Measurements from ENCODE around the gene NDUFS3. TPM values are rescaled to one million over a fixed set of nuclear protein-coding genes. Genes with fewer than 3 reads are reported as not detected.
A peak's percentile ranks its signal among the peaks of the same experiment; 100 is the strongest.
"Not testable (repeated sequence)": the region's sequence is repeated elsewhere in the genome, so short reads cannot be mapped to it uniquely, and the experiment has no call there.

The NDUFS3 gene
- polyA plus RNA-seq, 1 donor (not counting 4 experiments of a cell fraction or from before 2014, with no cell fraction given) = 119 TPM

GRCh38 chr11:47553406-47553743, 25.5 kb upstream of the NDUFS3 start:
- no peak for FAIRE-seq
- Histone ChIP-seq H3K4me2 (ENCODE audit: control insufficient read depth, extremely low read depth, insufficient read depth, low read depth, low read length) (peak overlapping the region; percentile 60), H3K4me1 (ENCODE audit: control insufficient read depth, extremely low read depth, insufficient read depth, low read length) (peaks cover 21% of the 10 kb centered on the region), H3K9me1 (ENCODE audit: control insufficient read depth, extremely low read depth, insufficient read depth, low read length) (no peaks in the 10 kb centered on the region), H3K27ac (ENCODE audit: control insufficient read depth, insufficient read depth, low read length) (peak overlapping the region; percentile 96), H3K4me3 (ENCODE audit: control insufficient read depth in 2 of 3, extremely low read depth in 1 of 3, insufficient read depth in 2 of 3, low read depth in 1 of 3, low read length in 3 of 3) (peak overlapping the region; percentile 60 to 97 (median 89)), H3K27me3 (ENCODE audit: control insufficient read depth, extremely low read depth, insufficient read depth, low read length) (no peaks in the 10 kb centered on the region), H3K79me2 (ENCODE audit: control insufficient read depth, insufficient read depth, low read length) (peaks cover 44% of the 10 kb centered on the region), H3K36me3 (ENCODE audit: control insufficient read depth in 2 of 2, extremely low read depth in 1 of 2, insufficient read depth in 2 of 2, low read length in 2 of 2) (no peaks in the 10 kb centered on the region), H2AFZ (ENCODE audit: control insufficient read depth, low read length) (peak overlapping the region; percentile 56), H4K20me1 (ENCODE audit: control insufficient read depth, extremely low read depth, insufficient read depth, low read length) (no peaks in the 10 kb centered on the region), H3K9me3 (ENCODE audit: control insufficient read depth, low read depth, low read length) (no peaks in the 10 kb centered on the region), H3K9ac (ENCODE audit: control insufficient read depth, extremely low read depth, insufficient read depth, low read length) (peak overlapping the region; percentile 43)
- TF ChIP-seq EZH2 (IDR thresholded peaks at IDR 0.05; ENCODE audit: low read length) (no peak), CTCF (optimal IDR thresholded peaks at IDR 0.05 in 1 of 3, IDR thresholded peaks at IDR 0.05 in 1 of 3, conservative IDR thresholded peaks at IDR 0.05 in 1 of 3; ENCODE audit: extremely low read depth in 1 of 3, insufficient read depth in 2 of 3, low read length in 3 of 3) (no peak)
- dilution Hi-C loops (cut with MboI; ENCODE audit: extremely low pct_ligation_motif_present, low sequenced_read_pairs) = no loop called here
- no peak for DNase-seq (ENCODE audit: low read depth, low spot score)

- H3K79me2 ChIP-seq (ENCODE audit: control insufficient read depth, insufficient read depth, low read length); H3K27me3 ChIP-seq (ENCODE audit: control insufficient read depth, extremely low read depth, insufficient read depth, low read length); H2AFZ ChIP-seq (ENCODE audit: control insufficient read depth, low read length); H3K36me3 ChIP-seq (ENCODE audit: control insufficient read depth in 2 of 2, extremely low read depth in 1 of 2, insufficient read depth in 2 of 2, low read length in 2 of 2); FAIRE-seq; DNase-seq (ENCODE audit: low read depth, low spot score); H4K20me1 ChIP-seq (ENCODE audit: control insufficient read depth, extremely low read depth, insufficient read depth, low read length); H3K27ac ChIP-seq (ENCODE audit: control insufficient read depth, insufficient read depth, low read length); H3K9me3 ChIP-seq (ENCODE audit: control insufficient read depth, low read depth, low read length); H3K4me2 ChIP-seq (ENCODE audit: control insufficient read depth, extremely low read depth, insufficient read depth, low read depth, low read length); H3K4me3 ChIP-seq (ENCODE audit: control insufficient read depth in 2 of 3, extremely low read depth in 1 of 3, insufficient read depth in 2 of 3, low read depth in 1 of 3, low read length in 3 of 3); H3K4me1 ChIP-seq (ENCODE audit: control insufficient read depth, extremely low read depth, insufficient read depth, low read length); H3K9ac ChIP-seq (ENCODE audit: control insufficient read depth, extremely low read depth, insufficient read depth, low read length); dilution Hi-C loops (cut with MboI; ENCODE audit: extremely low pct_ligation_motif_present, low sequenced_read_pairs); H3K9me1 ChIP-seq (ENCODE audit: control insufficient read depth, extremely low read depth, insufficient read depth, low read length): not testable (repeated sequence)
These were observed 21.9 kb upstream of the NDUFS3 start for GRCh38 chr11:47557004-47557403.

DNA sequence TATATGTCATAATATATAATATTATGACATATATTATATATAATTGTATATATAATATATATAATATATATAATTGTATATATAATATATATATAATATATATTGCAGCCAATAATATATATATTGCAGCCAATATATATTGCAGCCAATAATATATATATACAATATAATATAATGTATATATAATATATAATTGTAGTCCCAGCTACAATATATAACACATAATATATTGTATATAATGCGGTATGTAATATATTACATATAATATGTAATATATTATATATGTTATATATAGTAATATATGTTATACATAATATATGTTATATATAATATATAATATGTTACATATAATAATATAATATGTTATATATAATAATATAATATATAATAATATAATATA, 20.2 kb upstream of the NDUFS3 start:
- dilution Hi-C loops (cut with MboI; ENCODE audit: extremely low pct_ligation_motif_present, low sequenced_read_pairs) = no loop called here
- no peak overlapping the region for H3K27ac ChIP-seq (ENCODE audit: control insufficient read depth, insufficient read depth, low read length)

More for the DNA sequence above, 20.2 kb upstream of the NDUFS3 start:
- Histone ChIP-seq H3K9me1 (ENCODE audit: control insufficient read depth, extremely low read depth, insufficient read depth, low read length) (no peaks in the 10 kb centered on the region), H3K9me3 (ENCODE audit: control insufficient read depth, low read depth, low read length) (no peaks in the 10 kb centered on the region), H3K36me3 (ENCODE audit: control insufficient read depth in 2 of 2, extremely low read depth in 1 of 2, insufficient read depth in 2 of 2, low read length in 2 of 2) (no peaks in the 10 kb centered on the region), H3K27me3 (ENCODE audit: control insufficient read depth, extremely low read depth, insufficient read depth, low read length) (no peaks in the 10 kb centered on the region), H3K9ac (ENCODE audit: control insufficient read depth, extremely low read depth, insufficient read depth, low read length) (no peak overlapping the region), H3K79me2 (ENCODE audit: control insufficient read depth, insufficient read depth, low read length) (no peaks in the 10 kb centered on the region), H3K4me1 (ENCODE audit: control insufficient read depth, extremely low read depth, insufficient read depth, low read length) (peaks cover under 1% of the 10 kb centered on the region), H3K4me3 (ENCODE audit: control insufficient read depth in 2 of 3, extremely low read depth in 1 of 3, insufficient read depth in 2 of 3, low read depth in 1 of 3, low read length in 3 of 3) (no peak overlapping the region), H3K4me2 (ENCODE audit: control insufficient read depth, extremely low read depth, insufficient read depth, low read depth, low read length) (no peak overlapping the region), H2AFZ (ENCODE audit: control insufficient read depth, low read length) (no peak overlapping the region), H4K20me1 (ENCODE audit: control insufficient read depth, extremely low read depth, insufficient read depth, low read length) (no peaks in the 10 kb centered on the region)
- TF ChIP-seq CTCF (optimal IDR thresholded peaks at IDR 0.05 in 1 of 3, IDR thresholded peaks at IDR 0.05 in 1 of 3, conservative IDR thresholded peaks at IDR 0.05 in 1 of 3; ENCODE audit: extremely low read depth in 1 of 3, insufficient read depth in 2 of 3, low read length in 3 of 3) (no peak), EZH2 (IDR thresholded peaks at IDR 0.05; ENCODE audit: low read length) (no peak)
- DNase-seq (ENCODE audit: low read depth, low spot score) = no peak
- FAIRE-seq = no peak
